Renal pelvis (tissue), 4 donors: ENCODE data around the gene TPSAB1. TPM values are rescaled to one million over a fixed set of nuclear protein-coding genes. Genes with fewer than 3 reads are reported as not detected.

Experiments
- DNase-seq: peaks from one replicate; pipeline ENCODE4 v3.0.0-alpha.2; 2013
- polyA plus RNA-seq, 3 donors: library from polyadenylated mRNA; unstranded; fragments of 120-200 nt; gene quantifications; one replicate each; pipeline ENCODE4 v1.2.1, GENCODE V29; 2013; ENCODE audit not compliant: insufficient read length in 3 of 3

TPSAB1 gene
- polyA plus RNA-seq, 3 donors = 0.38 TPM; not detected in 2

DNA sequence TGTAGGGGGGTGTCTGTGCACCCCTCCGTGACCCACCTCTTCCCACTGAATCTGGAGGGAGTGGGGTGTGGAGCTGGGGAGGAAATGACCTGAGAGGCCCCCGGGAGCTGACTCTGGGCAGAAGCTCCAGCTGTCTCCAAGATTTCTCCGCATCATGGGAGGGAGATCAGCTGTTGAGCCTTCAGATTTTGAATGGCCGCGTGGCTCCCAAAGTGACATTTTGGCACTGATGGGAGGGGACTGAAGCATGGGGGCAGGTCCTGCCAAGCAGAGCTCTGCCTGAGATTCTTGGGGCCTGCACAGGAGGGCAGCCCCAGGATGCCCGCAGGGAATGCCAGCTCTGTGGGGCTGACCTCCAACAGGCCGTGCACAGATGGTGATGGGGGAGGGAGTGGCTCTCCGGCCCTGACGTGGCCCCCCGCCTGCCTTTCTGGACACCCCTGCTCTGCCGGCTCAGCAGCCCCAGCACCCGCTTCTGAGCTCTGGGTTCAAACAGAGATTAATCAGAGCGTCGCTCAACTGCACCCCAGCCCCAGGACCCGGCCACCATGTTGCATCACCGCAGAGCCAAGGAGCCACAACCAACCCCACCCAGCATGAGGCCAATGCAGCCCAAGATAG is 43.6 kb downstream of the TPSAB1 start:
- DNase-seq = no peak

GRCh38 chr16:1285669-1286512 is 45.4 kb downstream of the TPSAB1 start:
- no peak for DNase-seq

DNA sequence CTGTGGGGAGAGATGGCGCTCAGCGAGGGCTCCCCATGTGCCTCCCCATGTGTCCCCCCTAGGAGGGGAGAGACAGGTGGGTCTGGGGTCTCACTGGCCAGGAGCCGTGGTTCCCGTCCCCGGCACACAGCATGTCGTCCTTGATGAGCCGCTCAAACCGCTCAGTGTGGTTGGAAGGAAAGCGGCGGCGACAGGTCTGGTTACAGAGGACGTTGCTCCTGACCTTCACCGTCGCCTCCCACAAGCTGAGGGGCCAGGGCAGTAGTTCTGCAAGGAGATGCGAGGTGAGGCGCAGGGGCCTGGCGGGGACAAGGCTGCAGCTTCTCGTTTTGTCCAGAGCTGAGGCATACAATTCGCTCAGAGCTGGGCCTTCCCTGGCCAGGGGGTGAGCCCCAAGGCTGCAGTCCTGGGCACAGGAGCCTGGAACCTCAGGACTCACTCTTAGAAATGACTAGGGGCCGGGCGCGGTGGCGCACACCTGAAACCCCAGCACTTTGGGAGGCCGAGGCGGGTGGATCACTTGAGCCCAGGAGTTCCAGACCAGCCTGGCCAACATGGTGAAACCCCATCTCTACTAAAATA is 46.1 kb downstream of the TPSAB1 start:
- DNase-seq = no peak

GRCh38 chr16:1287982-1288670 is 47.6 kb downstream of the TPSAB1 start:
- no peak for DNase-seq

- no peak for DNase-seq
Observed at GRCh38 chr16:1288813-1289476, 48.4 kb downstream of the TPSAB1 start.

DNA sequence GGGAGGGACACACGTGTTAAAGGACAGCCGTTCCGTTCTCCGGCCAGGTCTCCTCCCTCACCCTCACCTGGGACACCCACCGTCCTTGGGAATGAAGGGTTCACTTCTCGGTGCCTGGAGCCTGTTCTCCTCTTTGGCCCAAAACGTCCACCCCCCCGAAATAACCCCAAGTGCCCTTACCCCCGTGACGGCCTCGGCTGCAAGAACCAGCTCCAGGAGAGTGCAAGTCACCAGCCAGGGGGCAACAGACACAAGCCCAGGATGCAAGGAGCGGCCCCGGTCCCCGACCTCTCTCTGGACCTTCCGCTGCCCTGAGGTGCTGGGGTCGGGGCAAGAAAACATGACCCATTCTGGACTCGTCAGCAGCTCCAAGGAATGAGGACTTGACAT is 49.0 kb downstream of the TPSAB1 start:
- DNase-seq = no peak

- no peak for DNase-seq
Observed at GRCh38 chr16:1290063-1290501, 49.6 kb downstream of the TPSAB1 start.

GRCh38 chr16:1290860-1291575 is 50.5 kb downstream of the TPSAB1 start:
- DNase-seq = no peak

DNA sequence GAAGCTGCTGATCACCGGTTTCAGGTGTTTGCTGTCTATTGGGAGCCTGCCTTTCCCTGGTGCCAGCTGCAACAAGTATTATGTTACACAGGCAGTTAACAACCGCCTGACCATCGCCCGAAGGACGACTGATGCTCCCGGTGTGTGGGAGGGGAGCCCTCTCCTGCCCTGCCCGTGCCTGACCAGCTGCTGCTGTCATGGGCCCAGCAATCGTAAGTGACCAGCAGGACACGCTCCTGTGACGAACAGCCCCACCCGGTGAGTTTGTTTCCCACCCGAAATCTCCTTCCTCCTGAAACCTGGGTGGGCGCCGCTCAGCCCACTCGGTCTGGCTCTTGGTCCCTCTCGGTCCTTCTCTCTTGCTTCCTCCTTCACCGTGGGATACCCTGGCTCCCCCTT is 51.1 kb downstream of the TPSAB1 start:
- peak; percentile 82 for DNase-seq

Other genes starting within 250 kb of the TPSAB1 start
- under 1 TPM; 0.16 to 0.43 (median 0.17) TPM for gene SSTR5, start 168.0 kb upstream of the TPSAB1 start, polyA plus RNA-seq
- gene C1QTNF8, start 144.5 kb upstream of the TPSAB1 start, polyA plus RNA-seq = under 1 TPM in 1 of 3 donors, not detected in 2; 0.06 TPM
- gene CACNA1H, start 87.6 kb upstream of the TPSAB1 start, polyA plus RNA-seq = 10 to 100 TPM; 27.6 to 32.8 (median 28.7) TPM
- gene TPSG1, start 15.4 kb upstream of the TPSAB1 start, polyA plus RNA-seq = 1 to 10 TPM in 2 of 3 donors, under 1 TPM in 1; 0.93 to 2.3 (median 1.1) TPM
- under 1 TPM in 2 of 3 donors, not detected in 1; 0.19 to 0.22 TPM for gene TPSB2, start 10.5 kb upstream of the TPSAB1 start, polyA plus RNA-seq
- under 1 TPM in 1 of 3 donors, not detected in 2; 0.32 TPM for gene TPSD1, start 15.4 kb downstream of the TPSAB1 start, polyA plus RNA-seq
- 100 to 1,000 TPM; 147 to 171 (median 165) TPM for gene UBE2I, start 68.9 kb downstream of the TPSAB1 start, polyA plus RNA-seq
- gene BAIAP3, start 92.9 kb downstream of the TPSAB1 start, polyA plus RNA-seq = 1 to 10 TPM; 5.9 to 7.8 (median 7.0) TPM
- 10 to 100 TPM; 49.9 to 66.4 (median 61.6) TPM for gene TSR3, start 111.2 kb downstream of the TPSAB1 start, polyA plus RNA-seq
- 10 to 100 TPM; 68.7 to 72.9 (median 72.4) TPM for gene GNPTG, start 111.2 kb downstream of the TPSAB1 start, polyA plus RNA-seq
- 10 to 100 TPM; 15.5 to 24.9 (median 24.1) TPM for gene UNKL, start 174.0 kb downstream of the TPSAB1 start, polyA plus RNA-seq
- 10 to 100 TPM; 12.9 to 17.7 (median 14.6) TPM for gene UQCC4, start 180.0 kb downstream of the TPSAB1 start, polyA plus RNA-seq
- under 1 TPM in 2 of 3 donors, not detected in 1; 0.21 to 0.25 TPM for gene PERCC1, start 190.4 kb downstream of the TPSAB1 start, polyA plus RNA-seq
- gene CCDC154, start 203.9 kb downstream of the TPSAB1 start, polyA plus RNA-seq = 1 to 10 TPM; 2.3 to 4.4 (median 3.9) TPM
- 10 to 100 TPM; 53.4 to 61.1 (median 59.1) TPM for gene CLCN7, start 234.3 kb downstream of the TPSAB1 start, polyA plus RNA-seq
- not detected for gene PTX4, start 248.2 kb downstream of the TPSAB1 start, polyA plus RNA-seq